HG03565 (cell line): ENCODE measurements around the gene AKAP8.
"Not testable (repeated sequence)": the region's sequence is repeated elsewhere in the genome, so short reads cannot be mapped to it uniquely, and the experiment has no call there.

Experiments
- ATAC-seq: cut with Tn5 transposase; IDR thresholded peaks from one replicate; pipeline ENCODE4 v1.9.1; 2021; ENCODE audit warnings: mild to moderate bottlenecking, moderate library complexity; ENCODE audit not compliant: unreplicated experiment

AKAP8 gene

DNA sequence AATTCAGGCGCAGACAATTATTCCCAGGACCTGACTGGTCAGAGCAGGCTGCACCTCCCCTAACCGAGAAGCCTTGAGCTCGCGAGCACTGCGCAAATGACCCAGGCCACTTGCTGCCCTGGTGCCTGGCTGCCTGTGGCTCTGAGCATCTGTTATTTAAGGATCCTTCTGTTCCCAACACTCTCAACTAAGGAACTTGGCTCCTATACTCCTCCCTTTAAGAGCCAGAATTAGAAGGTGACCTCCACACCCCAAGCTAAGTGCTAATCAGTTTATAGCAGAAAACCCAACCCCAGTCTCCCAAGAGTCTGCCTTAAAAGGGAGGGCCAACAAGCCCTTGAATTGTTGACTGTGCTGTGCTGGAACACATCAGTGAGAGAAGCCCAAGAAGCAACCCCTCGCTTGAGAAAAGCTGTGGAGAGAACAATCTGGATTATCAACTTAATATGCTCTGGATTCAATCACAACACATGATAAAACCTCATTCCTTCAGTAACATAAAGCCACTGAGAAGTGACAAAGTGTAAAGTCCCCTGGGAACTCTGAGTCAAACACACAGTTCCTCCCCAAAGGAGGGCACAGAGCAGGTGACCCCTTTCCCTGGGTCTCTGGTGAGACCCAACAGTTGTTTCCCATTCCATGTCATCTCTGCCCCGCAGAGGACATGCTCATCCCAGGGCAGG lies 24.7 kb upstream of the AKAP8 start:
- ATAC-seq: no peak

DNA sequence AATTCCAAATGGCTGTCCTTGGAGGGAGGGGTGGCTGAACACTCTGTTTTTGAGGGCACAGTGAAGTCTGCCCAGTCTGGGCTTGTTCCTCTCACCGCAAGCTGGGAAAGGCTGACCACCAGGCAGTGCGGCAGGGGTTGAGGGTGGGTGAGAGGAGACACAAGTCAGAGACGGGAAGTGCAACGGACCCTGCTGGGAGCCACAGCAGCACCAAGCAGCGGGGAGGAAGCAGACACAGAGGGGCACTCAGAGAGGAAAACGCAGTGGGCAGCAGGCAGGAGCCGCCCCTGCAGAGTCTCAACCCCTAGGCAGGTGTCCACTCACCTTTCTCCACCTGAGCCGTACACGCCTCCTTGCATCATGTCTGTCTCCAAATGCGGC lies 23.6 kb upstream of the AKAP8 start:
- no peak for ATAC-seq

DNA sequence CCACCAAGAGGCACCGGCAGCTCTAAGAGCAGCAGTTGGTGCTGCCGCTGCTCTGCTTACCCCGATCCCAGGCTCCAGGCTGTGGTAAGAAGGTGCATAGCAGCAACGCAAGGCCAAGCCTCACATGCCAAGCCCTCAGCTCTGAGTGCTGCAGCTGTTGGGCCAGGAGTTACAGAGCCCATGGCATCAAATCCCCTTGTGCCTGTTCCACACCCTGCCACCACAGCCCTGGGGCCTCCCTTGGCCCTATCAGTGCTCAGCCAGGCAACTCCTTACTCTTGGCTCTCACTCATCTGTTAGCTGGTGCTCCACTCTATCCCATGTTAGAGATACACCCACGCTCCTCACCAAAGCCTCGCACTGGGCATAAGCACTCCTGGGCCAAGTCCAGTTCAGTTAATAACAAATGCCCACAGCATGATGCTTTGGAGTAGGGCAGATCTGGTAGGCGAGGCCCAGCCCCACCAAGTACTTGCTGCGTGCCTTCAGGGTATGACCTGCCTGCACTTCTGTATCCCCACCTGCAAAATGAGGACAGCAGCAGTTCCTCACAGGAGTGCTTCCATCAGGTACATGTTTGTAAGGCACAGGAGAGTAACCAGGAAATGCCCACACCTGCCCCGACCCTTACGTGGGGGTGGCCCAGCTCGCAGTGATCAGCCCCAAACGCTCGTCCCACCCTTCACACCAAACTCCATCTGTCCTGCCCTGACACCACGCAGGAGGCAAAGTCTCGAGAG lies 23.0 kb upstream of the AKAP8 start:
- no peak for ATAC-seq

DNA sequence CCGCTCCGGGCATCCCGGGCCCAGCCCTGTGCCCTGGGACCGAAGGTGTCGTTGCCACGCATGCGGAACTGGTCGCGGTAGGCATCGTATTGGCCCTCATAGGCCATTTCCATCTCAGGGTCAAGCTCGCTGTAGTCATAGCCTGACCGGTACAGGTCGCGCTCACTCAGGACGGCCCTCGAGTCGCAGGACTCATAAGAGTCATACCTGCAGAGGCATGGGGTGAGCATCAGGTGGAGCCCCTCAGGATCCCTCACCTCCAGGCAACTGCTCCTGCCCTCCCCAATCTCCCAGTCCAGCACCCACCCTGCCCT lies 21.8 kb upstream of the AKAP8 start:
- no peak for ATAC-seq

DNA sequence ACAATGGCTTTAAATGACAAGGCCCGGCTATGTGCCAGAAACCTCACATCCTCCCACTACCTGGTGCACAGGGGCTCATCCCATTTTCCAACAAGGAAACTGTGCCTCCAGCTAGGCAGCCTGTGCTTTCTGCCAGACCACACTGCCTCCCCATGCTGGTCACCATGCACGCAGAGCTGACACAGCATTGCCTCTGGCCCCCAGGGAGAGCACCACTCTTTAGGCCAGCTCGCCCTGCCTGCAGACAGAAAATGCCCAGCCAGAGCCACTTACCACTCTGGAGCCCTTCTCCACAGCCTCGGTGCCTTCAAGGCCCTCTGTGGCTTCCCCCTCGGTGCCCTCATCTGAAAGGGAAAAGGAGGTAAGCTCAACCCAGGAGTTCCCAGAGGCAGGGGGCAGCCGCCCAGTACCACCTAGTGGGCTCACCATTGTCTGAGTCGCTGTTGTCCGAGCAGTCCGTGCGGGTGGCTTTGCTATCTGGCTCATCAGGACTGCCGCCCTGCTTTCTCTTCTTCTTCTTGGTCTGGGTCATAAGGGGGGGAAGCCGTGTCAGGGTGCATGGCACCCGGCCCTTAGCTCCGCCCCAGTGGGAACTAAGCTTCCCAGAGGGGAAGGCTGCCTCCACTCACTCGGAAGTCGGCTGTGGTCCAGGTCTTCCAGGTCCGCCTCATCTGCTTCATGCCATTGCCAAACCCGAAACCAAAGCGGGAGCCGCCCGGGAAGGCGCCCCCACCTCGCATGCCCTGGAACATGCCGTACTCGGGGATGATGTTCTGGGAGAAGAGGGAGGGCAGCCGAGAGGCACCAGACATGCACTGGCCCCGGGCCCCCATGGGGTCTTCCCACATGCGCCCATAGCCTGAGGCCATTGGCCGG lies 21.2 kb upstream of the AKAP8 start:
- ATAC-seq: no peak

DNA sequence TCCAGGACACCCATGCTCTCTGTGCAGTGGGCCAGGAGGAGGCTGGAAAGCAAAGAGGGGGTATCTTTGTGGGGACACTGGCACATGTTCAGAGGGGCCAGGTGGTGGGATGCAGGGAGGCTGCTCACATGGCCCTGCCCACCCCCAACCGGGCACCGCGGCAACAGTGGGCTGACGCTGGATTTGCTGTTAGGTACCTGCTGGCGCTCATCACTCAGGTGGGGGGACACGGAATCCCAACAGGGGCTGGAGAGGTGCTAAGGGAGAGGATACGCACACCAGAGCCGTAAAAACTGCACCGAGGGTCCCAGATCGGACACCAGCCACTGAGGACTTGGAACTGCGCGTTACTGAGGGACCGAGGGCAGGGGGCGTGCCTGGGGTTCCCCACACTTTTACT lies 20.0 kb upstream of the AKAP8 start:
- no peak for ATAC-seq

DNA sequence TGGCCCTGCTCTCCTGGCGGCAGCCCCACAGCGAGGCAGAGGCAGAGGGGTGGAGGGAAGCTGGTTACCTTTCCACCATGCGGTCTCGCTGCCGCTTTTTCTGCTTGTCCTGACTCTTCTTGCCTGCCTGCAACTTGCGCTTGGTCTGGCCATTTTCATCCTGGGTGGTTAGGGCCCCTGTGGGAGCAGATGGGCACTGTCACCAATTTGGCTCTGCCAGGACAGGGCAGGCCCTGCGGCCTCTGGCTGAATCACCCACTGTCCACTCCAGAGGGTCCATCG lies 19.6 kb upstream of the AKAP8 start:
- no peak for ATAC-seq

DNA sequence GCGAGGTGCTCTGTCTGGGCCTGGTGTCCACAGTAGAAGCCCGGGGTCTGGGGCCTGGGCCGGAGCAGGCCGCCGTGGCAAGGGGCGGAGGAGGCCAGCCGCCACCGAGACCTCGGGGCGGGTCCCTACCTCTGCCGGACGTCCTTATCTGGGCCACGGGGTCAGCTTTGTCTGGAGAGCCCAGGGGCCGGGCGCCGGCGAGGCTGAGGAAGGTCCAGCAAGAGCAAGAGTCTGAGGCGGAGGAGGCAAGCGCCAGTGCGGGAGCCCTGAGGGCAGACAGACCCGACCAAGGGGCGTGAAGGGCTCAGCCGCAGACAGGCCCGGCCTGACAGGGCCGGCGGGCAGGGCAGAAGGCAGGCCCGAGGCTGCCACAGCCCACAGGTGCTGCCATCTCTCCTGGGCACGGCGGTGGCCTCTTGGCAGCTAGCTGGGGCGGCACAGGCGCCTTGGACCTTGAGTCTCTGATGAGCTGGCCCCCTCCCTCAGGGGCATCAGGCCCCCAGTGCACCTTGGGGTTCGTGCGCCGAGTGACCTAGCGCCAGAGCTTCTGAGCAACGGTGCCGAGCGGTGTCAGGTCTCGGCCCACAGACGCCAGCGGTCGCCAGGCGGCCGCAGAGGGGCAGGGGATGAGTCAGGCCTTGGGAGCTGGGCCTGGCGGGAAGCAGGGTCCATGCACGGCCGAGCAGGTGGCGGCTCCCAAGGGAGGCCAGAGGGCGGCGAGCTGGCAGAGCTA lies 19.1 kb upstream of the AKAP8 start:
- no peak for ATAC-seq

DNA sequence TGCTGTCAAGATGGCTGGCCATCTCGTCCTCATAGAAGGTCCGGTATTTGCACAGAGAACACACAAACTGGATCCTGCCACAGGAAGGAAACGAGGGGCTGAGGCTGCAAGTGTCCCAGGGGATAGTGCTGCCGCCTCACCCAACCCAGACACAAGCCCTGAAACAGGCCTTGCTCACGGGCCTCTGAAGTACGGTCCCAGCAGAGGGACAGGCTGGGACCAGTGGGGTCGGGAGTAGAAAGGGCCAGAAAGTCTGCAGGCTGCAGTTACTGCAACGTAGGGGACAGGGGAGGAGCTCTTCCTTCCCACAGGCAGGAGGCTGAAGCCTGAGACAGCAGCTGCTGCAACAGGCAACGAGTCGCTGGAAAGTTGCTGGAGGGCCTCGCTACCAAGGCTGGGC lies 18.2 kb upstream of the AKAP8 start:
- ATAC-seq: no peak

DNA sequence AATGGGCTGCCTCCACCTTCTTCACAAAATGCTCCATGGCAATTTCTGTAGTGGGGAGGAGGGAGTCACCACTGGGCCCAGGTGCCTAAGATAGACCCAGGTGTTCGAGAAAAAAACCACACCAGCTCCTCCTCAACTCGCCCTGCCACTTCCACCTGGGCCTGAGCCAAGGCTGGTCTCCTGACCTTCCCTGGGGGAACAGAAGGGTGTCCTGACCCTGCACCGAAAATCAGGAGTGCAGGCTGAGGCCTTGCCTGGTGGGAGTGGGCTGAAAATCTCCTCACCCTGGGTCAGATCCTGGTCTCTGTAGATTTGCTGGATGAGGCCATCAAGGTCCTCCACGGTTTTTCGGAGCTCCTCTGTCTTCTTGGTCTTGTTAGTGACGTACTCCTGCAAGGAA lies 17.6 kb upstream of the AKAP8 start:
- no peak for ATAC-seq

DNA sequence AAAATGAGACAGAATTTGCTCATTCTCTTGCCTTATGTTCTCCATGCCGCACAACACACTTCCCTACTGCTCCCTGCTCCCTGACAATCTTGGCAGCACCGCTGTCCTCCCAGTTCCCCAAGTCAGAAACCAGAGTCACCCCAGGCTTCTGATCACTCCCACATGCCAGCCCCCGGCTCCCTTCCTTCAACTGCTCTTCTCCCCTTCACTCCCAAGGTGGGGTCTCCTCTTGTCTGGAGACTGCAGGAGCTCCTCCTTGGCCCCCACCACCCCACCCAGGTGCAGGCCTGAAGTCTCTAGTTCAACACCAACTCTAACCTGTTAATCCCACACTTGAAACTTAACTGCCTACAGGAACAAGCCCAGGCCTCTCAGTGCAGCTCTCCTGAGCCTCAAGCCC lies 16.8 kb upstream of the AKAP8 start:
- no peak for ATAC-seq

DNA sequence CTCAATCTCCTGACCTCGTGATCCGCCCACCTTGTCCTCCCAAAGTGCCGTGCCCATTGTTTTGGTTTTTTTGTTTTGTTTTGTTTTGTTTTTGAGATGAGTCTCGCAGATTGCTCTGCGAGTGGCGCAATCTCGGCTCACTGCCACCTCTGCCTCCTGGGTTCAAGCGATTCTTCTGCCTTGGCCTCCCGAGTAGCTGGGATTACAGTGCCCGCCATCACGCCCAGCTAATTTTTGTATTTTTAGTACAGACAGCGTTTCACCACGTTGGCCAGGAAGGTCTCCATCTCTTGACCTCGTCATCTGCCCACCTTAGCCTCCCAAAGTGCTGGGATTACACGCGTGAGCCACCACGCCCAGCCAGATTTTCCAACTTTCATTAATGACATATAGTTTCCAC lies 15.7 kb upstream of the AKAP8 start:
- ATAC-seq: not testable (repeated sequence)

DNA sequence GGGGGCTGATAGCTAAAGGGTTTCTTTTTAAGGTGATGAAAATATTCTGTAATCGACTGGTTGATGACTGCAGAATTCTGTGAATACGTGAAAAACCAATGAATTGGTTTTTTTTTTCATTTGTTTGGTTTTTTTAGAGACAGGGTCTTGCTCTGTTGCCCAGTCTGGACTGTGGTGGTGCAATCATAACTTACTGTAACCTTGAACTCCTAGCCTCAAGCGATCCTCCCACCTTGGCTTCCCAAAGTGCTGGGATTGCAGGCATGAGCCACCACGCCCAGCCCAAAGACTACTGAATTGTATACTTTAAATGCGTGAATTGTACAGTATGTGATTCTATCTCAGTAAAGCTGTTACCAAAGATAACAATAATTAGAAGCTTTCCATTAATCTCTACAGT lies 14.8 kb upstream of the AKAP8 start:
- ATAC-seq: no peak

DNA sequence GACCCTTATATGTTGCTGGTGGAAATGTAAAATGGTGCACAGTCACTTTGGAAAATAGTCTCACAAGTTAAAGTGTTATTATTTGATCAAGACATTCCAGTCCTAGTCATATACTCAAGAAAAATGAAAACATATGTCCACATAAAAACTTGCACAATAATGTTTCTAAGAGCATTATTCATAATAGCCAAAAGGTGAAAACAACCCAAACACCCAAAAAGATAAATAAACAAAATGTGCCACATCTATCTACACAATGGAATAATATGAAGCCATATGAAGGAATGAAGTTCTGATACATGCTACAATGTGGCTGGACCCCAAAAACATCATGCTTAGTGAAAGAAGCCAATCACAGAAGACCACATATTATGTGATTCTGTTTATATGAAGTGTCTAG lies 14.4 kb upstream of the AKAP8 start:
- no peak for ATAC-seq

DNA sequence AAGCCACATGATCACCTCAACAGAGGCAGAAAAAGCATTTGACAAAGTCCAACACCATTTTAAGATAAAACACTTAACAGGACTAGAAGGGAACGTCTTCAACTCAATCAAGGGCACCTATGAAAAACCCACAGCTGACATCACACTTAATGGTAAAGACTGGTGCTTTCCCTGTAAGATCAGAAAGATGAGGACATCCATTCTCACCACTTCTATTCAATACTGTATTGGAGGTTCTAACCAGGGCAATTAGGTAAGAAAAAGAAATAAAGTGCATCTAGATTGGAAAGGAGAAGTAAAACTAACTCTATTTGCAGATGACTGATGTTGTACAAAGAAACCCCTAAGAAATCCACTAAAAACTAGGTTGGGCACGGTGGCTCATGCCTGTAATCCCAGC lies 11.2 kb upstream of the AKAP8 start:
- no peak for ATAC-seq

DNA sequence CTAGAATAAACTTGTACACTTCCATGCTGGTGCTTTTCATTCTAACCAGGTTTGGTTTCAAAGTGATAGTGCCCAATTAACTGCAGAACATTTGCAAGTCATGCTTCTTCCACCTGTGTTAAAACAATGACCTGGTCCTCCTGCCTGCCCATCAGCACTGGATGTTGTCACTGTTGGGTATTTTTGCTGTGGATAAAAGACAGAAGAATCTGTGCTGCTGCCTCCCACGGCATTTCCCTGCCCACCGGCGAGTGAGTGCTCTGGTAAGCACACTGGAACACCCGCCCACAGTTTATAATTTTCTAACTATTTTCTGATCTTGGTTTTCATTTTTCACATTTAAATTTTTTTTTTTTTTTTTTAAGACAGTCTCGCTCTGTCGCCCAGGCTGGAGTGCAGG lies 2.3 kb upstream of the AKAP8 start:
- no peak for ATAC-seq

DNA sequence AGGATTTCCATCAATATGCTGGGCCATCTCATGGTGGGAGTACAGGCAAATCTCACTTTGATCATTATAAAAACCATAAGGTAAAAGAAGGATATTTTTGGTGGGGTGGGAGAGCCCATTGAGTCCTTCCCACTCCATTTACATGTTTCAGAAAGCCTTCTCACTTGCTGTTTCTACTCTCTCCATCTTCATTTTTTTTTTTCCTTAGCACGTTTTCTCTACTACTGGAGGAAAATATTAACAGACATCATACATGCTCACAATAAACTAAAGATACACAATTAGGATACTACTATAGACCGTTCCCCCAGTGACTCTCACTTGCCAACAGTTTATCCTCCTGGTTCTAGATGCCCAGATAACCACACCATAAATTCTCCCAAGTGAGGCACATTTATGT lies 1.8 kb upstream of the AKAP8 start:
- ATAC-seq: no peak

DNA sequence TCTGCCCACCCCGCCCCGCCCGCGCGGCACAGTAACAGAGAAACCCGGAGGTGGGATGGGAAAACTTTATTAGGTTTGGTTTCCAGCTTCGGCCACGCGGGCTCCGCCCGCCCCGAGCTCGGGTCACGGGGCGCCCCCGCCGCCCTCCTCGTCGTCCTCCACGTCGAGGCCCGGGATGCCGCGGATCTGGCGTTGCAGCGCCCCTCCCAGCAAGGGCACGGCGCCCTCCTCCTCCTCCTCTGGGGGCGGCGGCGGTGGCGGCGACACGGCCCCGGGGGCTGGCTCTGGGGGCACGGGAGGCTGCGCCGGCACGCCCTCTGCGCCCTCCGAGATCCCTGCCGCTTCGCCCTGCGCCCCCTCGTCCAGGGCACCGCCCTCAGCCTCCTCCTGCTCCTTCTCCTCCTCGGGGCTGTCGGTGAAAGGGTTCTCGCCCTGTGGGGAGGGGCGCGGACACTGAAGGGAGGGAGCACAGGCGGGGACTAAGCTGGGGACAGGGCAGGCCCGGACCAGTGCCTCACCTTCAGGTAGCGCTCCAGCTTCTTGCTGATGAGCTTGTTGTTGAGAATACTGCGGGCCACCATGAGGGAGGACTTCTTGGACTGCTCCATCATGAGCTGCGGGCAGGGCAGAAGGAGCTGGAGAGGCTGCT lies 536 bp upstream of the AKAP8 start:
- peak; percentile 13 for ATAC-seq

DNA sequence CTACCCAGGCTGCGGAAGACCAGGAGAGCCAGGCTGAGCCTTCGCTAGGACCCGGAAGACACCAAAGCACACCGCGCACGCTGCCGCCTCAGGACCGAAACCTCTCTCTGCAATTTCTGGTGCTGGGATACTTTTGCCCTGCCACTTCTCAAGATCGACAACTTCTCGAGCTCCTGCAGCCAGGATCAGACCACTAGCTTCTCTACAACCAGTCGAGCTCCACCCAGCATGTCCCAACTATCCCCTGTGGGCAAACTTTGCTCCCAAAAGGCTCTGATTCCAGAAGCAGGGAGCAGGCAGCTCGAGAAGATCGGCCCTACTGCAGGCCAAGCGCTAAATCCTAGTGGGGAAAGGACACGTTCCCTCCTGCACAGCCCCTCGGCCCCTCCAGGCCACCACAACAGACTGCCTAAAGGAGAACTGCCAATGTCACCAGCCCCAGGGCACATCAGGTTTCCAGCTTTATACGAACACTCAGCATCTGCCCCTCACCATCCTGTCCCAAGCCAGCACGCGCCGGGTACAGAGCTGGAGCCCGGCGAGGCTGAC lies 979 bp downstream of the AKAP8 start:
- no peak for ATAC-seq

DNA sequence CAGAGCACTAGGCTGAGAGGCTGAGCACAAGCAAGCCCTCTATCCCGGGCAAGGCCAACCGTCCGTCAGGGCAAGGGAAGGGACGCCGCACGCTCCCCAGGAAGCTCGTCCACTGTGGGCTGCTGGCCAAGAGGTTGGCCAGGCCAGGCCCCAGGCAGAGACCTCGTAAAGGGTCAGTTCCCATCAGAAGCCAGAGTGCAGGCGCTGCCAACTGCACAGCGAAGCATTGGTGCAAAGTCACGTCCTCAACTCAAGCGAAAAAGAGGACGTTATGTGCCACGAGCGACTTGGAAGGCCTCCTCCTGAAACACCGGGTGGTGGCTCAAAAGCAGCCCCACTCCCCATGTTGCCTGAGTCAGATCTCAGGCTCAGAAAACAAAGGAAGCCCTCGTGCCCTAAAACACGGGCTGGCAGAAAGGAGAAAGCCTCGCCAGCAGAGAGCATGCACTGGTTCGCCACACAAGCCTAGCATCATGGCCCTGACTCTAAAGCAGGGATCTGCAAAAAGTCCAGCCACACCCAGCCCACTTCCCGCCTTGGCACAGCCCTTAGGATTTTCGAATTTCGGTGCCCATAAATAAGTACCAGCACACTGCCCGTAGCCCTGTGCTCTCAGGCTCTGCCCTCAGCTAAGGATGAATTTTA lies 4.7 kb downstream of the AKAP8 start:
- ATAC-seq: no peak
